ENCODE results near the gene BTG1.

The BTG1 gene

GRCh38 chr12:92145731-92146496, at the start of gene BTG1:
BTG1 (minus strand) TSS chr12:92145846; CDS start chr12:92145535, 311 bp downstream.
- DNase-seq, result peak; percentile 99

- DNase-seq, result no peak
Measured at GRCh38 chr12:92194561-92194960, 48.9 kb upstream of the BTG1 start.

DNA sequence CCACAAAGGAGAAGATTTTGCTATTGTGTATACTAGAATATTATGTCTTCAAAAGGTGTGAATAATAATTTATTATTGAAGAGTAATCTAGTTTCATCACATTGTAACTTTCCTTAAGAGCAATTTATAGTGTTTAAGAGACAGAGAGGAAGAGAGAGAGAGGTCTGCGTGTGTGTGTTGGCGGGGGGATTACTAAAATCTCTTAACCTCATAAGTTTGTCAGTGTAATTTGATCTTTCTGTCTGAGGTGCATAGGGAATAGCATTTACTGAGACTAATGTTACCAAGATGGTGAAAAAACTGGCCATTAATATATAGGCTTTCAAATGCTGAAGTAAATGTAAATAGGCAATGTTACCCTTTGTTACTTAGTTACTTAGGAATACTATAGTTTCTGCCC, 48.2 kb upstream of the BTG1 start:
- no peak for DNase-seq

DNA sequence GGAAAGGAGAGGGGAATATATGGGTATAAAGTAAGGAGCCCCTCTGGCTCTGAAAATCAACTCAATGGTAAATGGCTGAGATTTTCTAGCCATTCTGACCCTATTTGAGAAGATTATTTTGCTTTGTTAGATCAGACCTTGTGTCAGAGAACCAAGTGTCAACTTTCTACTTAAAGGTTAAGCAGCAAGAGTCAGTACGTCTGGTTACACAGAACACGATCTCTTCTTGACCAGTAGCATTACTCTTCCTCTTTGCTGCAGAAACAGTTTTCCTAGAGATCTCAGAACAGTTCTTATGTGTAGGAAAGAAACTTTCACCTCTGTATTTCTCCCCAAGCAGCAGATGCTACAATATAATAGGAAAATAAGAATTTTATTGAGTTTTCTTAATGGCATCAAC, 47.4 kb upstream of the BTG1 start:
- DNase-seq, result no peak

GRCh38 chr12:92192360-92192759, 46.7 kb upstream of the BTG1 start:
- no peak for DNase-seq

DNA sequence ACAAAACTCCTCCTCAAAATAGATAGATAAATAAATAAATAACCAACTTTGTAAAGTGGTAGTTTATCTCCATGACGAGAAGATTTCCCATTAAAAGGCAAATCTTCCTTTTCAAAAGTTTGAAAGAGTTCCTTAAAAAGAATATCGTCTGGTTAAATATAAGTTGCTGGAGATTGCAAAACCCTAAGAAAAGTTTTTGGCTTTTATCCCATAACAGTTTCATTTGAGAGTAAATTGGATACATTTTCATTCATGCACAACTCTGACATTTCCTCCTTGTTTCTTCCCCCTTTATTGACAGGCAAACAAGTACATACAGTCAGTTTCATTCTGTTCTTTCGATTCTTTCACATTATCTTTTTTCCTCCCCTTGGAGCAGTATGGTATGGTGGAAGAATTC, 45.4 kb upstream of the BTG1 start:
- DNase-seq, result no peak

DNA sequence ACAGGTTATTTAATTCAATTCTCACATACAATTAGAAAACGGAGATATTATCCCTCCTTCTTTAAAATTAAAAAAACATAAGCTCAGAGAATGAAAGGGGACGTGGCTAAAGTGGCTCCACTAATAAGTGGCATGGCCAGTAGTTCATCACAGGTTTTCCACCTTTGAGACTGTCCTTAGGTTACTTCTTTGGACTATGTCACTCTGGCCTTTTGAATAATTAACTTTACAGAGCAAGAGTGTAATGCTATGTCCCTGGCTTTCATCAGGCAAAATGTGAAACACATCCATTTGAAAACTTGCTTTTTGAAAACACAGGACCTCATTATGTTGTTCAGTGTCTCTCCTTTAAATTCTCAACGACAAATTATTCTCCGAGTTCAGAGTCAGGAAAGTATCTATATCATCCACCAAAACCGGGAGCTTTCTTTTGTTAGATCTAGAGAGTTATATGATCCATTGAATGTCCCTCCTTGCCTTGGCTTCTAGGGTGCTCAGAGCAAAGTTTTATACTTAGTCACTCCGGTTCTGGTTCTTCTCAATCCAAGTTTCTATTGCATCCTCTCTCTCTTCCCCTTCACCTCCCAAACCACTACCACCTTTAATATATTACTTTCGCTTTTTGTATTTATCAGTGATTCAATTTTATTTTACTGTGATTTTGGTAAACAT, 43.0 kb upstream of the BTG1 start:
- no peak for DNase-seq

DNA sequence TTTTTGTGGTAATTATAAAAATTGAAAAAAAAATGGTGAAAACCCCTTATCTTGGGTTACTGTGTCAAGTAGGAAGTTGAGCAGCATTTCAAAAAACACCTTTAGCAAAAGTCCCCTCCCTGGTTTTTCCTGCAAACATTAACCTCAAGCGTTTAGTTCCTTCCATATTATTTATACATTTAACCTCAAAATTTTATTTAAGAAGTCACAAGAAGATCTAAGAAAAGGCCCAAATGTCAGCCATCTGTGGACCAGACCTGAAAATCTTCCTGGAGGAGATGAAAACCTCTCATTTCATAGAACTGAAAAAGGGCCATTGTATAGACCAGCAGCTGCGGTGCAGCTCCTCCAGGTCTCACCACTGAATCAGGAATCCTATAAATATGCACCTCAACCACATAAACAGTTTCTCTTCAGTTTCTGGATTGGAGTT, 40.4 kb upstream of the BTG1 start:
- DNase-seq, result no peak

- peak; percentile 13 for DNase-seq
Measured at GRCh38 chr12:92185052-92185451, 39.4 kb upstream of the BTG1 start.

- no peak for DNase-seq
Measured at GRCh38 chr12:92183575-92183974, 37.9 kb upstream of the BTG1 start.

- no peak for DNase-seq
Measured at GRCh38 chr12:92178340-92178739, 32.7 kb upstream of the BTG1 start.

- DNase-seq, result no peak
Measured at GRCh38 chr12:92176646-92177045, 31.0 kb upstream of the BTG1 start.

- DNase-seq, result no peak
Measured at GRCh38 chr12:92175961-92176360, 30.3 kb upstream of the BTG1 start.

GRCh38 chr12:92170050-92170449, 24.4 kb upstream of the BTG1 start:
- DNase-seq, result no peak

DNA sequence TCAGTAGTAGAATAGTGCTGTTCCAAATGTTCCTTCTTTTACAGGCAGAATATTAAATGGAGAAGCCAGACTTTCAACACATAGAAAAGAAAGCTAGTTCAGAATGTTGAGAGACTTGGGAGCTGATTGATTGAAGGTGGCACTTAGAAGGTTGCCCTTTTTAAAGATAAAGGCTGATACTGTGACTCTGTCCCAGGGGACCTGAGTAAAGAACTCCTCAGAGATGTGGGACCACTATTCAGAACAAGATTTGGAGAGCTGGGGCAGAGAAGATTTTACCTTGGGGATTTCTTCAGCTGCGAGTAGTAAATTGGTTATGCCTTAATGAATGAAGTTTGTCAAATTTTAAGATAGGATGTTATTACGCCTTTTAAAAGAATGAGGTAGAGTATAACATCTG, 21.4 kb upstream of the BTG1 start:
- DNase-seq, result no peak

DNA sequence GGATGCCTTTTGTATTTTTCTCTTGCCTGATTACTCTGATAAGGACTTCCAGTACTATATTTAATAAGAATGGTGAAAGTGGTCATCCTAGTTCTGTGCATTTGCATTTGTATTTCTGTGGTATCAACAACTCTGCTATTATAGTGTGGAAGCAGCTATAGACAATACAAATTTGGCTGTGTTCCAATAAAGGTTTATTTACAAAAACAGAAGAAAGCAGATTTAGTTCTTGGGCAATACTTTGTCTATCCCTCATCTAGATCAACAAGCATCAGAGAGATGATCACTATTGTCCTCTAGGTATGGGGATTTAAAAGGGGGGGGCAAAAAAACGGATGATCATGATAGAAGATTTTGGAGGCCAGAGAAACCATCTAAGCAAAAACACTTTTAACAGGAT, 19.1 kb upstream of the BTG1 start:
- no peak for DNase-seq

- DNase-seq, result no peak
Measured at GRCh38 chr12:92162079-92162478, 16.4 kb upstream of the BTG1 start.

- no peak for DNase-seq
Measured at GRCh38 chr12:92158796-92159439, 13.3 kb upstream of the BTG1 start.

- DNase-seq, result no peak
Measured at GRCh38 chr12:92156704-92157395, 11.2 kb upstream of the BTG1 start.

DNA sequence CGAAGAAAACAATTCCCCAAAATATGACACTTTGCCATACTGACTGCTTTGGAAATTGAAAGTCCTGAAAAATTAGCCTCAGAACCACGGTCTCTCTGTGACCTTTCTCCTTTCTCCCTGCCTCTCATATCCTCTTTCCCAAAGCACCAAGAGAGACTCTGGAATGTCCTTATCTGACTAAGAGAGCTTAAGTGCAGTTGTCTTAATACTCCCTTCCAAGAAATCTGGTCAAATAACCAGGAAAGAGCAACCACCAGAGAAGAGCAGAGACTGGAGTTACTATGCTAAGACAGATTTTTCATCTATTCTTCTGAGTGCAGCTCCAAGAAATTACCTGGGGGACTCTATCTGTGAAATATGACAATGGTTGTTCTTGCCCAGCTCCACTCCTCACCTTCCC, 10.5 kb upstream of the BTG1 start:
- no peak for DNase-seq

DNA sequence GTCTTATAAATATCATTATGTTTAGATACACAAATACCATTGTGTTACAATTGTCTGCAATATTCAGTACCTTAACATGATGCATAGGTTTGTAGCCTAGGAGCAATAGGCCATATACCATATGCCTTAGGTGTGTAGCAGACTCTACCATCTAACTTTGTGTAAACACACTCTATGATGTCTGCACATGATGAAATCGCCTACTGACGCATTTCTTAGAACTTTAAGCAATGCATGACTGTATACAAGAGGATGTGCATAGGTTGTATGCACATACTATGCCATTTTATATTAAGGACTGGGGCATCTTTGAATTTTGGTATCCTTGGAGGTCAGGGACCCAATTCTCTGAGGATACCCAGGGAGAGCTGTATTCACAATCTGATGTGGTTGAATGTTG, 10.1 kb upstream of the BTG1 start:
- no peak for DNase-seq

DNA sequence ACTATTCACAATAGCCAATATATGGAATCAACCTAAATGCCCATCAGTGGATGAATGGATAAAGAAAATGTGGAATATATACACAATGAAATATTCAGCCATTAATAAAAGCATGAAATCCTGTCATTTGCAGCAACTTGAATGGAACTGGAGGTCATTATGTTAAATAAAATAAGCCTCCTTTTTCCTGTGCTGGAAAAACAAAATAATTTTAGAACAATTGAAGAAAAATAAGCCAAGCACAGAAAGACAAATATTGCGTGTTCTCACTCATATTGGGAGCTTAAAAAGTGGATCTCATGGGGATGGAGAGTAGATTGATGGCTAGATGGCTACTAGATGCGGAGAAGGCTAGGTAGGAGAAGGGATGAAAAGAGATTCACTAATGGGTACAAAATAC, 6.3 kb upstream of the BTG1 start:
- DNase-seq, result no peak

- DNase-seq, result no peak
Measured at GRCh38 chr12:92149563-92149962, 3.9 kb upstream of the BTG1 start.

GRCh38 chr12:92147491-92147890, 1.8 kb upstream of the BTG1 start:
- no peak for DNase-seq
